ENCODE results near the gene HOXD10.

DNA sequence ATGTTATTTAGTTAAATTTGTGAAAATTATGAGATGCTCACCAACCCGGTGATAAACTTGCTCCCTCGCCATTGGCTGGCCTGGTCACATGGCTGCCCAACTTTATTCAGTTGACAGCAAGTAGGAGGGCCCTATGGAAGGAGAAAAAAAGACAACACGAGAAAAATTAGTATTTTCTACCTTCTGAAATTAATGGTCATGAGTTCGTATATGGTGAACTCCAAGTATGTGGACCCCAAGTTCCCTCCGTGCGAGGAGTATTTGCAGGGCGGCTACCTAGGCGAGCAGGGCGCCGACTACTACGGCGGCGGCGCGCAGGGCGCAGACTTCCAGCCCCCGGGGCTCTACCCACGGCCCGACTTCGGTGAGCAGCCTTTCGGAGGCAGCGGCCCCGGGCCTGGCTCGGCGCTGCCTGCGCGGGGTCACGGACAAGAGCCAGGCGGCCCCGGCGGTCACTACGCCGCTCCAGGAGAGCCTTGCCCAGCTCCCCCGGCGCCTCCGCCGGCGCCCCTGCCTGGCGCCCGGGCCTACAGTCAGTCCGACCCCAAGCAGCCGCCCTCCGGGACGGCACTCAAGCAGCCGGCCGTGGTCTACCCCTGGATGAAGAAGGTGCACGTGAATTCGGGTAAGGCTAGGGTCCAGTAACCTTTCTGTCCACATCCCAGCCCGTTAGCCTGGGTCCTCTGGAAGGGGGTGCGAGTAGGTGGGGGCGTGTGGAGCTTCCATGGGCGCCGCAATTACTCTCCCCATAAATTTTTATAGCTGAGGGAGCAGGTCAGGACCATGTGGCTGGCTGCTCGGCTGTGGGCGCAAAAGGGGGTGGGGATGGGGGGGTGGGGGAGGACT is 35.1 kb downstream of the HOXD10 start, which contains the start of gene HOXD4:
- TF ChIP-seq ISL1 (CRISPR knock-in tag; IDR thresholded peaks at IDR 0.05) = no peak
- TF ChIP-seq, protein P1, sequence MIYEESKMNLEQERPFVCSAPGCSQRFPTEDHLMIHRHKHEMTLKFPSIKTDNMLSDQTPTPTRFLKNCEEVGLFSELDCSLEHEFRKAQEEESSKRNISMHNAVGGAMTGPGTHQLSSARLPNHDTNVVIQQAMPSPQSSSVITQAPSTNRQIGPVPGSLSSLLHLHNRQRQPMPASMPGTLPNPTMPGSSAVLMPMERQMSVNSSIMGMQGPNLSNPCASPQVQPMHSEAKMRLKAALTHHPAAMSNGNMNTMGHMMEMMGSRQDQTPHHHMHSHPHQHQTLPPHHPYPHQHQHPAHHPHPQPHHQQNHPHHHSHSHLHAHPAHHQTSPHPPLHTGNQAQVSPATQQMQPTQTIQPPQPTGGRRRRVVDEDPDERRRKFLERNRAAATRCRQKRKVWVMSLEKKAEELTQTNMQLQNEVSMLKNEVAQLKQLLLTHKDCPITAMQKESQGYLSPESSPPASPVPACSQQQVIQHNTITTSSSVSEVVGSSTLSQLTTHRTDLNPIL (CRISPR knock-in tag; IDR thresholded peaks at IDR 0.05; ENCODE audit: low read depth) = no peak
- no peak for TF ChIP-seq ZNF8 (CRISPR knock-in tag; IDR thresholded peaks at IDR 0.05)
- TF ChIP-seq, protein P2, sequence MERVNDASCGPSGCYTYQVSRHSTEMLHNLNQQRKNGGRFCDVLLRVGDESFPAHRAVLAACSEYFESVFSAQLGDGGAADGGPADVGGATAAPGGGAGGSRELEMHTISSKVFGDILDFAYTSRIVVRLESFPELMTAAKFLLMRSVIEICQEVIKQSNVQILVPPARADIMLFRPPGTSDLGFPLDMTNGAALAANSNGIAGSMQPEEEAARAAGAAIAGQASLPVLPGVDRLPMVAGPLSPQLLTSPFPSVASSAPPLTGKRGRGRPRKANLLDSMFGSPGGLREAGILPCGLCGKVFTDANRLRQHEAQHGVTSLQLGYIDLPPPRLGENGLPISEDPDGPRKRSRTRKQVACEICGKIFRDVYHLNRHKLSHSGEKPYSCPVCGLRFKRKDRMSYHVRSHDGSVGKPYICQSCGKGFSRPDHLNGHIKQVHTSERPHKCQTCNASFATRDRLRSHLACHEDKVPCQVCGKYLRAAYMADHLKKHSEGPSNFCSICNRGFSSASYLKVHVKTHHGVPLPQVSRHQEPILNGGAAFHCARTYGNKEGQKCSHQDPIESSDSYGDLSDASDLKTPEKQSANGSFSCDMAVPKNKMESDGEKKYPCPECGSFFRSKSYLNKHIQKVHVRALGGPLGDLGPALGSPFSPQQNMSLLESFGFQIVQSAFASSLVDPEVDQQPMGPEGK (CRISPR knock-in tag; IDR thresholded peaks at IDR 0.05; ENCODE audit: borderline replicate concordance) = no peak
- TF ChIP-seq ESRRG (CRISPR knock-in tag; IDR thresholded peaks at IDR 0.05) = no peak
